Testis (tissue), 3 donors: ENCODE measurements around the gene TRAK2. TPM values are rescaled to one million over a fixed set of nuclear protein-coding genes. Genes with fewer than 3 reads are reported as not detected.
"Not testable (repeated sequence)": the region's sequence is repeated elsewhere in the genome, so short reads cannot be mapped to it uniquely, and the experiment has no call there.

ENCODE experiments used
- DNase-seq: peaks from one replicate; pipeline ENCODE4 v3.0.0-alpha.2; 2019
- H3K27ac ChIP-seq, 2 donors: fragments of 200-600 bp; sonication (generic); one replicate each; pipeline ENCODE4 v1.5.1; 2019
- H3K27me3 ChIP-seq: fragments of 200-600 bp; sonication (generic); one replicate; pipeline ENCODE4 v1.5.1; 2019
- H3K36me3 ChIP-seq: fragments of 200-600 bp; sonication (generic); one replicate; pipeline ENCODE4 v1.5.1; 2017; ENCODE audit warnings: low read depth; ENCODE audit errors: missing control alignments
- H3K4me1 ChIP-seq: fragments of 200-600 bp; sonication (generic); one replicate; pipeline ENCODE4 v1.5.1; 2019
- H3K4me3 ChIP-seq, 2 donors: fragments of 200-600 bp; sonication (generic); one replicate each; pipeline ENCODE4 v1.5.1; 2017 to 2019
- H3K9me3 ChIP-seq: fragments of 200-600 bp; sonication (generic); one replicate; pipeline ENCODE4 v1.5.1; 2017
- CTCF ChIP-seq, 3 experiments: fragments of 450-650 bp in 2 of 3; fragments of 200-600 bp in 1 of 3; sonication (generic) in 1 of 3; IDR thresholded peaks; one replicate each; pipeline ENCODE4 v1.5.1; 2016 to 2019; ENCODE audit warnings: antibody characterized with exemption in 3 of 3, mild to moderate bottlenecking in 2 of 3, moderate library complexity in 1 of 3
- POLR2A ChIP-seq: fragments of 450-650 bp; IDR thresholded peaks from one replicate; pipeline ENCODE4 v1.6.1; 2017; ENCODE audit warnings: antibody characterized with exemption, mild to moderate bottlenecking, moderate library complexity
- WGBS, 2 donors: methylation state at CpG; one replicate each; pipeline ENCODE4 v1.1.5; 2018; 5-methylcytosine and 5-hydroxymethylcytosine counted together
- intact Hi-C: fragments of 100-400 bp; cut with DNase I; formaldehyde crosslinking; loops from one replicate; pipeline ENCODE4 v1.15.1; 2023; ENCODE audit warnings: low total_unique reads
- polyA plus RNA-seq: library from polyadenylated mRNA; stranded (reverse); fragments of 350-450 nt; fragmentation: Illumina TruSeq; extraction: RNeasy Lipid Tissue Mini Kit (QIAGEN cat#74804); gene quantifications from one replicate; pipeline ENCODE4 v1.2.3, GENCODE V29; 2014; ENCODE audit warnings: low read depth, low replicate concordance; ENCODE audit not compliant: insufficient read depth
- total RNA-seq, 2 donors: library from RNA; depleted of rRNA; stranded (reverse); fragments of >200 nt; gene quantifications; one replicate each; pipeline ENCODE4 v1.2.3, GENCODE V29; 2016

The TRAK2 gene
- total and polyA plus RNA-seq, 3 donors from 2014 or later, result 13.7 to 16.7 (median 15.7) TPM

GRCh38 chr2:201369775-201370174 lies 81.5 kb downstream of the TRAK2 start:
- Histone ChIP-seq H3K36me3 (no peaks in the 10 kb centered on the region), H3K4me3 (no peak overlapping the region), H3K4me1 (no peaks in the 10 kb centered on the region), H3K9me3 (no peaks in the 10 kb centered on the region), H3K27ac (no peak overlapping the region), H3K27me3 (no peaks in the 10 kb centered on the region)
- TF ChIP-seq POLR2A (no peak), CTCF (IDR thresholded peaks at IDR 0.05) (no peak)
- intact Hi-C loops, result no loop called here
- 73 to 80% methylated on average over 11 of the region's 11 CpGs for WGBS, 2 donors
- DNase-seq, result no peak

GRCh38 chr2:201369318-201369717 lies 81.9 kb downstream of the TRAK2 start:
- H3K27ac ChIP-seq, H3K27me3 ChIP-seq, intact Hi-C loops, H3K4me3 ChIP-seq, H3K36me3 ChIP-seq, H3K9me3 ChIP-seq, H3K4me1 ChIP-seq, DNase-seq: not testable (repeated sequence)
- WGBS, 2 donors, result 94 to 95% methylated on average over 8 of the region's 8 CpGs

- no peak for DNase-seq
- no peaks in the 10 kb centered on the region for H3K27me3 ChIP-seq
- intact Hi-C loops, result no loop called here
- no peaks in the 10 kb centered on the region for H3K9me3 ChIP-seq
- H3K27ac ChIP-seq, result no peak overlapping the region
- no peak for TF ChIP-seq POLR2A
- TF ChIP-seq CTCF (IDR thresholded peaks at IDR 0.05), result no peak
- no peaks in the 10 kb centered on the region for H3K36me3 ChIP-seq
- H3K4me3 ChIP-seq, result no peak overlapping the region
- H3K4me1 ChIP-seq, result no peaks in the 10 kb centered on the region
Observed at GRCh38 chr2:201366146-201366545, 85.1 kb downstream of the TRAK2 start.

GRCh38 chr2:201363857-201364560 lies 87.2 kb downstream of the TRAK2 start:
- 84 to 90% methylated on average over 2 of the region's 2 CpGs for WGBS, 2 donors
- Histone ChIP-seq H3K9me3 (no peaks in the 10 kb centered on the region), H3K27me3 (no peaks in the 10 kb centered on the region), H3K36me3 (no peaks in the 10 kb centered on the region), H3K27ac (no peak overlapping the region), H3K4me1 (no peaks in the 10 kb centered on the region), H3K4me3 (no peak overlapping the region)
- TF ChIP-seq CTCF (IDR thresholded peaks at IDR 0.05) (peak in 2 of 3 experiments; percentile 46 to 61), POLR2A (no peak)
- intact Hi-C loops, result no loop called here
- no peak for DNase-seq

- Histone ChIP-seq H3K9me3 (no peaks in the 10 kb centered on the region), H3K4me1 (no peaks in the 10 kb centered on the region), H3K27ac (no peak overlapping the region), H3K27me3 (no peaks in the 10 kb centered on the region), H3K36me3 (no peaks in the 10 kb centered on the region), H3K4me3 (no peak overlapping the region)
- intact Hi-C loops, result no loop called here
- DNase-seq, result no peak
- TF ChIP-seq POLR2A (no peak), CTCF (IDR thresholded peaks at IDR 0.05) (no peak)
- 93 to 94% methylated on average over 2 of the region's 2 CpGs for whole genome bisulfite sequencing, 2 donors
Observed at GRCh38 chr2:201362396-201362795, 88.9 kb downstream of the TRAK2 start.
